SIG-M5 treated with dmso at 0.1 percent for 504 hours (cell line): Measurements from ENCODE around the gene FANCC.

Experiments
- DNase-seq: peaks from one replicate; lab custom pipeline; 2025; ENCODE audit not compliant: unreplicated experiment; lab: John Stamatoyannopoulos, UW

Gene FANCC

DNA sequence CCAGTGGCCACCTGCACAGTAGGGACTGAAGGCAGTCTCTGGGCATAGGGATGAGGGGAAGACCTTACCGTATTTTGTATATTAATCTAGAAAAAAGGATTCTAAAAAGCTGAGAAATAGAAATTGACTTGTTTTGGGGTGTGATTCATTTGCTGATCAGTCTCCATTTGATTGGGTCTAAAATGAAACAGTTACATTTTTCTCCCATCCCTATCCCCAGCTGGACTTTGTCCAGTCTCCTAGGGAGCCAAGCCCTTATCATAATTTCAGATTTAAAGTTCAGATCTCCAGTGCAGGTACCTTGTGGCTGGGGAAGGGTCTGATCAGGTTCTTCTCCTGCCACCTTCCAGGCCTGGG is 240.8 kb downstream of the FANCC start:
- DNase-seq, result no peak

GRCh38 chr9:95075700-95076099 is 241.8 kb downstream of the FANCC start:
- DNase-seq, result no peak

GRCh38 chr9:95074632-95075031 is 242.9 kb downstream of the FANCC start:
- no peak for DNase-seq

DNA sequence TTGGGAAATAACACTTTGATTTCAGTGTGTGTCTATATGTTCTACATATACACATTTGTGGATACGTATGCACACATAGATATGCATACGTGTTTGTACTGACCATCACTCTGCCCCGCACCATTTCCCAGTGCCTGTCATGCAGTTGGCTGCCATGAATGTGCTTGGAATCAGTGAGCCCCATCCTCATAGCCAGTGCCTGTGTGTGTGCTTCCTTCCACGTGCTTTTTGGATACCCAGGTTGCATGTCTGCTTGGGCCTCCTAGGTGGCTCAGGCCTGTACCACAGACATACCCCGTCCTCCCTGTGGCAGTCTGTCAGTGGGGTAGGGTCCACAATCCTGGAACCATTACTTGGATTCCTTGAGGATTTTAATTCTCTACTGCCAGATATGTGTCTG is 243.6 kb downstream of the FANCC start:
- DNase-seq, result no peak

GRCh38 chr9:95073042-95073607 is 244.4 kb downstream of the FANCC start:
- DNase-seq, result no peak

DNA sequence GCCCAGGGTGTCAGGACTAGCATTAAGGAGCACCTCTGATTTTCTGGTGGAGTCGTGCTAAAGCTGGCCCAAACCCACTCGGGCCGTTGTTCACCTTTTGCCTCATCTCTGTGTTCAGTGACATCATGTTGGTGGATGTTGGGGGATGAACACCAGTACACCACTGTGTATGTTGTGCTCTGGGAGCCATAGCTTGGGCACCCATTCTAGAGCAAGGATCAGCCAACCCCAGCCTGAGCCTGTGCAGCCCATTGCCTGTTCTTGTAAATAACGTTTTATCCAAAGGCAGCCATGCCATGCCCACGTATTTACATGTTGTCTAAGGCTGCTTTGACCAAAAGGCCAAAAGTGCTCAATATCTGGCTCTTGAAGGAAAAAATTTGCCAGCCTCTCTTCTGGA is 245.6 kb downstream of the FANCC start:
- no peak for DNase-seq

- no peak for DNase-seq
These were observed 246.1 kb downstream of the FANCC start for GRCh38 chr9:95071450-95071849.

- DNase-seq, result no peak
These were observed 246.9 kb downstream of the FANCC start for GRCh38 chr9:95070549-95071021.

- DNase-seq, result no peak
These were observed 249.6 kb downstream of the FANCC start for GRCh38 chr9:95067897-95068296.

- DNase-seq, result no peak
These were observed 250.5 kb downstream of the FANCC start for GRCh38 chr9:95067057-95067456.

DNA sequence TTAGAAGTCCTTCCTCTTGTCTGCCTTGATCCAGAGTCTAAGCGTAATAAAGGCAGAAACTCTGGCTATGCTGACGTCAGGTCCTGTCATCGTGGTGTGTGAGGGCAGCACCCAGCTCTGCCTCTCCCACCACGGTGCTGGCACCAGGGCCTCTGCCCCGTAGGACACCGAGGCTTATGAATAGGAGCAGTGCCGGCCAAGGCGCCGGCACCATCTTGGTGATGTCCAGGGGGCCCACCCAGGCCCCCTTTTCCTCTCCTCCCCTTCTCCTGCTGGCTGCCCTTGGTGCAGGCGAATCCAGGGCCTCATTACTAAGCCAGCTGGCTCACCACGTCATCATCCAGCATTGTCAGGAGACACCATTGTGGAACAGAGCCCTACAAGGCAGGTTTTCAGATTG is 252.3 kb downstream of the FANCC start:
- DNase-seq, result no peak

DNA sequence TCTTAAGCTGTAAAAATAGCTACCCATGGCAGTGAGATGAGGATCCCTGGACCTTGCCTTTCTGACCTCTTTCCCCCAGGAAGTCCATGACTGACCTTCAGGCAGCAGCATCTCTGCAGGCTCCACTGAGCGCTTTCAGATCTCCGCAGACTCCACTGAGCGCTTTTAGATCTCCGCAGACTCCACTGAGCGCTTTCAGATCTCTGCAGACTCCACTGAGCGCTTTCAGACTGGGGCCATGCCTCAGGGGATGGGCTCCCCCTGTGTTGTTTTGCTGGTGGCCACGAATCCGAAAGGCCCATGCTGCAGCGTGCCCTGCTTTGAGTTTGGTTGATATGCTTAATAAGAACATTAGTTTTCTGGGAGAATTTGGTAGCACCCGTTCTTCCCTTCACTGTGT is 254.2 kb downstream of the FANCC start:
- no peak for DNase-seq

DNA sequence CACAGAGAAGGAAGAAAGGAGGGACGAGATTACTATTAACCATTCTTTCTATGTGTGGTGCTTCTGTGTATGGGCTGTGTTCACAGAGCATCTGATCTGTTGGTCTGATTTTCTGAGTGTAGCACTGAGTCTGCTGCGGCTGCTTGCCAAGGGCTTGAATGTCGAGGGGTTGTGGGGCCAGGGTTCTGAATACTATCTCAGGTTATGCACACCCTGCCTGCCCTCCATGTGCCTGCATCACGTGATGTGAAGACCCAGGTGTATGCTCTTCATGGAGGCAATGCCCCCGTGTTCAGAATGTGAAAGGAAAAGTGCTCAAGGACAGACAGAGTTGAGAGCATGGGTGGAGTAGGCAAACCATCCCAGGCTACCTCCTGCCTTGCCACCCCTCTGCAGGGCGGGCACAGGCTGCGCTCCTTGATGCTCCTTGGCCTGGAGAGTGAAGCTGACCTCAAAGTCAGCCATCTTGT is 254.9 kb downstream of the FANCC start:
- no peak for DNase-seq

- no peak for DNase-seq
These were observed 255.5 kb downstream of the FANCC start for GRCh38 chr9:95061916-95062595.

DNA sequence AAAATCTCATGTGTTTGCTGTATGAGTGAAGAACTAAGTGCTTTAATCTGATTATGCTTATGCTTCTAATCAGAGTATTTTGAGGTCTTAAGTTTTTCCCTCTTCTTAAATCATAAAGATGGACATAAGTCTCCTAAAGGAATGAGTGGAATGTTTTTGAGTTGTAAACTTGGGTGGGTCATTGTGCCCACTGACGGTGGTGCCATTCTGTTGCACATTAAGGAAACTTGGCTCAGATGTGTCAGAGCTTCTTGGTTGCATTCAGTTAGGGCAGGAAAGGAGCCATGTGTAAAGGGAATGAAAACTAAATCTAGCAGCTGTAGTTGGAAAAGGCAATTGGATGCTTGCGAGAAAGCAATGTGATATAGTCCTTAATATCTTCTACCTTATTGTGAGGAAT is 256.6 kb downstream of the FANCC start:
- DNase-seq, result no peak

GRCh38 chr9:95060234-95060633 is 257.3 kb downstream of the FANCC start:
- no peak for DNase-seq

- DNase-seq, result no peak
These were observed 258.6 kb downstream of the FANCC start for GRCh38 chr9:95058795-95059386.

GRCh38 chr9:95058121-95058785 is 259.3 kb downstream of the FANCC start:
- DNase-seq, result no peak

DNA sequence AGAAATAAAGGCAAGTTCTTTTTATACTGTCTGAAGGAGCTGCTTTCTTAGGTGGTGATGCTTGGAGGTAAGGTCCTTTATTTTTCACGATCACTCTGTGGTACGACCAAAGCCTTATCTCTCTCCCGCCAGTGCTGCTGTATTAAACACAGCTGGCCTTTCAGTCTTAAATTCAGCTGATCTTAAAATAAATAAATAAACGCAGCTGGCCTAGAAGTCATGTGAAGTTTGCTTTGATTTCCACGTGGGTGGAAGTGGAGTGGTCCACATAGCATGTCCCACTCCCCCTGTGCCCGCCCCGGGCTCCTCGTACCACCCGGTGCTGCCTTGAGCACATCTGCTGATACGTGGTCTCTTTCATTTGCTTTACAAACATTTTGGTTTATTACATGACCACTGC is 260.4 kb downstream of the FANCC start:
- DNase-seq, result no peak

DNA sequence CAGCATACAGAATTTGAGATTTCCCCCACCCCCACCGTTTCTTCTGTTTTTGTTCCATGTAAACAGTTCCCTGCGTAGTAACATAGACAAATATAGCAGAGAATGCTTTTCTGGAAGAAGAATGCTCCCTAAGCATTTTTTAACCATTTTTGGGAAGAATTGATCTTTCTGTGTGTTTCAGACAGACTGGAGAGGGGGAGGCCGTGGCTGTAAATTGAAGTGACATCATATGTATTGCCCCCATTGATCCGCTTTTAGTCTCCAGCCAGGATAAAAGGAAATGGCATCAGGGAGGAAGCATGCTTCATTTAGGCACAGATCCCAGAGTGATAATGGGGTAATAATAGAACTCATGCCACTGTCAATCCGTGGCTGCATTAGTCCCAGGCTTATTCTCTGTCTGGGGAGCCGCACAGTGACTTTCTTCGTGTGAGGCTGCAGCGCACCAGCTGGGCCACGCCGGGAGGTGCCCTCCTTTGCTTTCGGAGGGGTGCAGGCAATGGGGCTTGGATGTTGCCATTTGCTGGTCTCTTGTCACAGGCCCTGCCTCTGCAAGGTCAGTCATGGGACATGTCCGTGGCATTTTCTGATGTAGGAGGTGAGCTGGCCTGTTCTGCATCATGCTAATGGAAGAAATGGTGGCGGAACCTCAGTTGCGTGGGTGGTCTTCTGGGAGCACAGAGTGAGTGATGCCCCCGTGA is 261.5 kb downstream of the FANCC start:
- DNase-seq, result no peak

GRCh38 chr9:95055334-95055850 is 262.1 kb downstream of the FANCC start:
- no peak for DNase-seq
